Duodenal mucosa (tissue), 2 donors: Measurements from ENCODE around the gene STX8.

Source experiments
- H3K27ac ChIP-seq: one replicate; pipeline ENCODE4 v1.7.0; 2013; ENCODE audit warnings: low read depth, low read length
- H3K27me3 ChIP-seq, 2 donors: one replicate each; pipeline ENCODE4 v1.7.0; 2013; ENCODE audit warnings: low read length in 2 of 2, control low read depth in 1 of 2; ENCODE audit not compliant: insufficient read depth in 2 of 2, control insufficient read depth in 1 of 2
- H3K36me3 ChIP-seq, 2 donors: one replicate each; pipeline ENCODE4 v1.7.0; 2013; ENCODE audit warnings: low read length in 2 of 2, control low read depth in 1 of 2; ENCODE audit not compliant: insufficient read depth in 2 of 2, control insufficient read depth in 1 of 2
- H3K4me1 ChIP-seq, 2 donors: one replicate each; pipeline ENCODE4 v1.7.0; 2013; ENCODE audit warnings: low read length in 2 of 2, control low read depth in 1 of 2; ENCODE audit not compliant: insufficient read depth in 2 of 2, control insufficient read depth in 1 of 2
- H3K4me3 ChIP-seq, 2 donors: one replicate each; pipeline ENCODE4 v1.7.0; 2013; ENCODE audit warnings: low read length in 2 of 2, low read depth in 1 of 2
- H3K9ac ChIP-seq, 2 donors: one replicate each; pipeline ENCODE4 v1.7.0; 2013; ENCODE audit warnings: low read length in 2 of 2, low read depth in 1 of 2
- H3K9me3 ChIP-seq, 2 donors: one replicate each; pipeline ENCODE4 v1.7.0; 2013; ENCODE audit warnings: low read length in 2 of 2, control low read depth in 1 of 2; ENCODE audit not compliant: control insufficient read depth in 1 of 2

Gene STX8

DNA sequence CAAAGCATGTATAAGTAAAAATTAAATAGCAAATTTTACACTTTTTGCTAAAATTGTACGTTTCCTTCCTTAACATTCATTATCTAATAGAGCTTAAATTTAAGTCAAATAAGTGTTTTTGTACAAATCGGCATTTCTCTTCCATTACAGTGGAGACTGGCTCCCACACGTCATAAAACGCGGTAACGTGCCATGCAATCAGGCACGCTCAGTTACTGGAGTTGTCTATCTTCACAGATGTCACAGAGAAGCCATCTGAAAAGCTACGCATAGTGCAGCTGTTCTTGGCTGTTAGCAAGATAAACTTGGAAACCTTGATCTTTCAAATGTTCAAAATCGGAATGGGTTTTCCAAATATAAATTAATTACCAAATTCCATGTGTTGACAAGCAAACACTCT, 165.3 kb downstream of the STX8 start:
- no peak overlapping the region for H3K27ac ChIP-seq
- no peaks in the 10 kb centered on the region for H3K27me3 ChIP-seq
- H3K9me3 ChIP-seq, result no peaks in the 10 kb centered on the region
- H3K9ac ChIP-seq, result no peak overlapping the region
- H3K4me1 ChIP-seq, result no peaks in the 10 kb centered on the region
- H3K4me3 ChIP-seq, result no peak overlapping the region
- no peaks in the 10 kb centered on the region for H3K36me3 ChIP-seq

DNA sequence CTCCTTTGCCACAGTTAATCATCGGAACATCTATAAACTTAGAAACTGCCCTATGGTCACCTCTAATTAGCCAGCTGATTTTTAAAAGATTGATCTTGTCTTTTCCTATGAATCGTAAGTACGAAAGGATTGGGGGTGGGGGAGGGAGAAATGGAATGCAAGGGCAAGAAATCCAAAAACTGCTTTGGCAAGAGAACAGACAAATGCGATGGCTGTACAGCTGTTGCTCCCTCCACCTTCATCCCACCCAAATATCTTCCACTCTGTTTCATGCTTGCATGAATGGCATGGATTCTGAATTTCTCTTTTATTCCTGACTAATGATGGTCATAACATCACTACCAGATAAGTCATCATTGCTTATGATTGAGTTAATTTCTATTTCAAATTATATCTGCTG, 165.7 kb downstream of the STX8 start:
- Histone ChIP-seq H3K27me3 (no peaks in the 10 kb centered on the region), H3K4me3 (no peak overlapping the region), H3K4me1 (no peaks in the 10 kb centered on the region), H3K9me3 (no peaks in the 10 kb centered on the region), H3K9ac (no peak overlapping the region), H3K27ac (no peak overlapping the region), H3K36me3 (no peaks in the 10 kb centered on the region)

DNA sequence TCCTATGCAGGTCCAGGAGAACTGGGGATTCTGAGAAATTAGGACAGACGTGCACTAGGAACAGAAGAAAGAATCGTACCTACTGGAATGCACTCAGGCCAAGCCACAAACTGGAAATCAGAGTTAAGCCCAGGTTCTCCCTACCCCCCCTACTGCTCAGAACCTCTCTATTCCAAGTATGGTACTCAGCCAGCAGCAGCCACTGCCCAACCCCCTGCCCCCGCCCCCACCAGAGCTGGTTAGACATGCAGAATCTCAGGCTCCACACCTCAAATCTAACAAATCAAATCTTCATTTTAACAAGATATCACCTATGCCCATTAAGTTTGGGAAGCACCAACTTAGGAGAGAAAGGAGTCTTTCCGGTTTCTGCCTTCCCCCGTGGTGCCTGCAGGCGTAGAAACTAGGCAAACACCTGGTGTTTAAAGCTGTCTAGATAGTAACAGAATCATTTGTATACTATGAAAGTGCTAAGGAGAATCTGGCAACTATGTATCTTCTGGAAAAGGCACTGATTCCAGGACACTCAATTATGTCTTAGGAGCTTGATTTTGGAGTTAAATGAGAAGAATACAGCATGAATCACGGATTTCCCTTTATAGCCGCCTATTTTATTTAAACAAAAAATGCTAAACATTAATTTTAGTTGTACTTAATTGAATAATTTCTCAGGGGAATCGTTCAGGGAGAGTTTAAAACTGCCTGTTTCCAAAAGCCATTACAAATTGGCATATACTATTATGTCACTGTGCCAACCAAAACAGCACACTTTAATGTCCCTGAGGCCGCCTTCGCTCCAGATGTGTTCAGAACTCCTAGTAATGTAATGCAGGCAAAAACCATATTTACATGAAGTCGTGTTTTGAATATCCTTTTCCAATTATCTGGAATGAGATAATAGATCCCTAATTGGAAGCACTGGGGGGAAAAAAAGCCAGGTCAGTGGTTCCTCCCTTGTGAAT, 166.5 kb downstream of the STX8 start:
- no peaks in the 10 kb centered on the region for H3K9me3 ChIP-seq
- H3K27ac ChIP-seq, result no peak overlapping the region
- H3K4me1 ChIP-seq, result no peaks in the 10 kb centered on the region
- H3K4me3 ChIP-seq, result no peak overlapping the region
- H3K9ac ChIP-seq, result no peak overlapping the region
- H3K27me3 ChIP-seq, result no peaks in the 10 kb centered on the region
- no peaks in the 10 kb centered on the region for H3K36me3 ChIP-seq

DNA sequence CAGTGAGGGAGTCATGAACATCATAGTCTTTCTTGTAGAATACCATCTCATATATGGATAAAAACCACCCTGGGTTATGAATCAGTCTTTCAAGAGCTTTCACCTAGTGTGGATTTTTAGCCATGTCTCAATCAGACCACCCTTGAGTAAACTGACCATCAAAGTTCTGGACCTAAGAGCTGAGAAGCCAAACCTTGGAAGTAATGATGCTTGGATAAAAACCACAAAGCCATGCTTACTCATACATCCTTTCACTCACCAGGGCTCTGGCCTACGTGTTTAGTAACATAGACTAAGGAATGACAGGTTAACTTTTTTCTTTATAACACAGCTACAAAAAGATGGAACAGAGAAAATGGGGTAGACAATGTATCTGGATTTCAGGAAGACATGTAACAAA, 167.2 kb downstream of the STX8 start:
- Histone ChIP-seq H3K9me3 (no peaks in the 10 kb centered on the region), H3K9ac (no peak overlapping the region), H3K4me3 (no peak overlapping the region), H3K36me3 (no peaks in the 10 kb centered on the region), H3K4me1 (no peaks in the 10 kb centered on the region), H3K27me3 (no peaks in the 10 kb centered on the region), H3K27ac (no peak overlapping the region)

DNA sequence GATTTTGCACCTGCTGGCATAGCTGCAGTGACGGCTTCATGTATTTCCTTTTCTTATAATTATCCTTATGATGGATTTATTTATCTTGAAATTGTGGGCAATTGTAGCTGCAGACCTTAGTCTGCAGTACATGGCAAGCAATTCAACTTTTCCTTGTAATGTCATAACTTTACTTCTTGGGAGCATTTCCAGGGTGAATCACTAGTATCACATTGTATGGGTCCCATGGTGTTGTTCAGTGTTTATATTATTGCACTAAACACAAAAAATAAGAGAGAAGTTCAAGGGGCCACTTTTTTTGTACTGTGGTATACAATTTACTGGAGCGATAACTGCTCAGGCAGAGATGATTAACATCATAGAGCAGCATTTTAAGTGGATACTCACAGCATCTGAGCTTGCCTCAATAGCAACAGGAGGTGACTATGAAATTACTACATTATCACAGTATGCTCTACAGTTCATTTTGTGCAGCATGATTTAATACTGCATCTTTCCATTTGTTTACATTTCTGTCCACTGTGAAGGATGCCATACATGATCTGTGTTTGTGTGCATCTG, 169.5 kb downstream of the STX8 start:
- Histone ChIP-seq H3K9me3 (no peaks in the 10 kb centered on the region), H3K27me3 (no peaks in the 10 kb centered on the region), H3K9ac (no peak overlapping the region), H3K4me3 (no peak overlapping the region), H3K4me1 (no peaks in the 10 kb centered on the region), H3K36me3 (no peaks in the 10 kb centered on the region), H3K27ac (no peak overlapping the region)

DNA sequence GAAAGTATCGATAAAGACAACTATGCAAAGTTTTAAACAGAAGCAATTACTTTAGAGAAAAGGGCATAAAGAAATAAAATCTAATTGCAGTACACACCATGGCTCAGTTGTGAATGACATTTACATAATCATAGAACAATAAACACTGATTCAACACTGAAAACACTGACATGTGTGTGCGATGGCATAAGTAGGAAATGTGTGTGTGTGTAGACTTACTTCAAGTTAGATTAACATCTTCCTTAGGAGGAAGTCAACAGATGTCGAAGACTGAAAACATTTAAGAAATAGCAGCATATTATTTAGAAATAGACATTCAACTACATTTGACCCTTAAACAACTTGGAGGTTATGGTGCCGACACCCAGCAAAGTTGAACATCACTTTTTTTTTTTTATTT, 172.4 kb downstream of the STX8 start:
- H3K27me3 ChIP-seq, result no peaks in the 10 kb centered on the region
- no peak overlapping the region for H3K4me3 ChIP-seq
- no peaks in the 10 kb centered on the region for H3K4me1 ChIP-seq
- no peaks in the 10 kb centered on the region for H3K36me3 ChIP-seq
- no peaks in the 10 kb centered on the region for H3K9me3 ChIP-seq
- H3K27ac ChIP-seq, result no peak overlapping the region
- no peak overlapping the region for H3K9ac ChIP-seq

DNA sequence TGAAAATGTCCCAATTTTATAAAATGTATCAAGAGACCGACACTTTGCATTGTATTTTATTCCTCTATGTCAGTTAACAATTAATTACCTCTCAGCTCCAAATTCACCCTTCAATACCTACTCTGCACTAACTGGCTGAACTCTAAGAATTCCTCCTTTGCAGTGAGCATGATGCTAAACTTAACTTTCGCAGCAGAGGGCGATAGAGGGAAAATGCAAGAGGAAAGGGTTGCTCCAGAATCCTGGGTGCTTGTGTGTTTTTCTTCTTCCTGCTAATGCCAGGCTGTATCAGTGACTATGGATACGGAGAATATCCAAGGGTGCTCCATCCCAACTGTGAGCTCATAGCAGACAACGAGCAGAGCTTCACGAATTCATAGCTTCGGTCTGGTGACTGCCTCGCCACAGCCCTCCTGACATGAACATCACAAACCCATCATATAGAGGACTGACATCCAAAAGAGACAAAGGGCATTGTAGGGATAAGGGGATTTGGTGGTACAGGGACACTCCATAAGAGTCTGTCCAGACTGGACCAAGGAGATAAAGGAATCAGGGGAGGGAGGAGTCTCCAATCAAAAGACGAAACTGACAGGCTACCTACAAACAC, 172.9 kb downstream of the STX8 start:
- H3K4me1 ChIP-seq, result no peaks in the 10 kb centered on the region
- H3K36me3 ChIP-seq, result no peaks in the 10 kb centered on the region
- H3K9me3 ChIP-seq, result no peaks in the 10 kb centered on the region
- H3K27ac ChIP-seq, result no peak overlapping the region
- no peak overlapping the region for H3K9ac ChIP-seq
- no peaks in the 10 kb centered on the region for H3K27me3 ChIP-seq
- no peak overlapping the region for H3K4me3 ChIP-seq

DNA sequence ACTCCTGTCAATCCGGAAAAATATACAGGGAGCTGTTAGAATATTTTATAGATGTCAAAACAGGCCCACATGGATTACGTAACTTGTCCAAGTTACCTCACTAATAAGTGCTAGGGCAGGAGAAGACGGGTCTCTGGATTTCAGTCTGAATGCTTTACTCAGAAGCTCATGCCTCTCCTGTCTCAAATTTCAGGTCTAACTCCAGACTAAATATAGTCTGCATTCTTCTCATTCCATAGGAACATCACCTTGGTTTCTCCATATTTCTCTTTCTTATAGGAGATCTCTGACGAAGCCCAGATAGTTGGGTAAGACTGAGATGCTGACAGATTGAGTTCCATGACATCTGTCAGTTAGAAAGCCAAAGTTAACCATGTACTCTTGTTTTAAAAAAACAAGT, 174.2 kb downstream of the STX8 start:
- Histone ChIP-seq H3K9me3 (no peaks in the 10 kb centered on the region), H3K27me3 (no peaks in the 10 kb centered on the region), H3K9ac (no peak overlapping the region), H3K27ac (no peak overlapping the region), H3K4me1 (no peaks in the 10 kb centered on the region), H3K4me3 (no peak overlapping the region), H3K36me3 (no peaks in the 10 kb centered on the region)

DNA sequence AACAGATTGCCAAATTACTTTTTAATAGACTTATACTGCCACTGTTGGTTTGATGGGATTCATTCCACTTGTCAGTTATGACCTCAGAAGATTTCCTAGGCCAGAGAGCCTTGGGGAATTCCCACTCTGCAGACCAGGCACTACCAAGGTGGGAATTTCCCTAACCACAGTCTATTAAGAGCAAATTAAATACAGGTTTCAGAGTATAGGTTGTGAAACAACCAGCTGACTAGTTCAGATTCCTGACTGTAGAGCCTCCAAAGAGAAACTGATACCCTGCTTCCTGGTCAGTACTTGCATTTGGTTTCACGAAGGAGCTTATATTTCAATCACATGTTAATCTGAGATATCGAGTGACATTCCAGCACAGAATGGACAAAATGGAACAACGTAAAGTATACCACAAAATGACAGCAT, 186.5 kb downstream of the STX8 start:
- Histone ChIP-seq H3K9me3 (peaks cover 9% of the 10 kb centered on the region in 2 donors), H3K4me1 (peaks cover 0 to 8% of the 10 kb centered on the region in 2 donors), H3K9ac (no peak overlapping the region), H3K4me3 (no peak overlapping the region), H3K36me3 (no peaks in the 10 kb centered on the region), H3K27ac (no peak overlapping the region), H3K27me3 (no peaks in the 10 kb centered on the region)

DNA sequence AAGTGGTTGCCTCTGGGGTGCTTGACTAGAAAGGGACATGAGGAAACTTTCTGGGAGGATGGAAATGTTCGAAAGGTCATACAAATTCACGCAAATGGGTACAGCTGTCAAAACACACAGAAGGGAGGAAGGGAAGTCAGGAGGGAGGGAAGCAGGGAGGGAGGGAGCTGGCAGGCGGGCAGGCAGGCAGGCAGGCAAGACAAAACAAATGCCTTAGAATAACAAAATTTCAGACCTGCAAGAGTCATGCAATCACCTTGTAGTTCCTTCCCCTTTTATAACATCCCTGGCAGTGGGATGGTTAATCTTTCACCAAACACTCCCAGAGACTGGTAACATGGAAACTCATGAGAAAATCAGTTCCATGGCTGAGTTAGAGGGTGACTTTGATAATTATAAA, 189.2 kb downstream of the STX8 start:
- Histone ChIP-seq H3K9me3 (no peaks in the 10 kb centered on the region), H3K4me3 (no peak overlapping the region), H3K36me3 (no peaks in the 10 kb centered on the region), H3K27me3 (no peaks in the 10 kb centered on the region), H3K4me1 (peaks cover 0 to 8% of the 10 kb centered on the region in 2 donors), H3K9ac (no peak overlapping the region), H3K27ac (no peak overlapping the region)
